K562 (cell line): ENCODE results near the gene KIAA0825. TPM values are rescaled to one million over a fixed set of nuclear protein-coding genes. Genes with fewer than 3 reads are reported as not detected.

ENCODE experiments used
- ATAC-seq: fragments of 200-7000 bp; cut with Tn5 transposase; 3 replicates; pipeline ENCODE4 v1.9.1; 2020; ENCODE audit warnings: moderate library complexity
- BruUV-seq: library from RNA; stranded (reverse); fragments of 400-500 nt; replicated peaks from 2 replicates; lab custom pipeline; 2021; lab: Mats Ljungman, UMichigan
- CTCF ChIA-PET: fragments of 300-600 bp; formaldehyde crosslinking; extraction: SDS; loops from one replicate; lab custom pipeline; 2021; ENCODE audit warnings: low intra/inter-chr PET ratio; lab: Yijun Ruan, JAX
- POLR2A ChIA-PET: fragments of 300-600, 350-650 bp; sonication (Branson Sonifier 250); formaldehyde crosslinking; extraction: SDS; loops from one replicate; lab custom pipeline; 2021; ENCODE audit warnings: antibody characterized with exemption, inconsistent platforms; lab: Yijun Ruan, JAX
- DNase-seq, 4 experiments: peaks; one replicate each; pipeline versions ENCODE4 v3.0.0 to v3.0.0-alpha.2; 2011 to 2018; ENCODE audit warnings: low spot score in 3 of 4, mixed read lengths in 3 of 4; ENCODE audit errors: extremely low read depth in 1 of 4
- FAIRE-seq: peaks from 2 replicates; lab custom pipeline; 2011; peaks lifted over from hg19 to GRCh38; lab: Jason Lieb, UNC
- H2AFZ ChIP-seq: 2 replicates; pipeline ENCODE4 v1.6.0; 2011; ENCODE audit warnings: low read depth, low read length, control low read depth, inconsistent platforms
- H3K27ac ChIP-seq: fragments of 200-600 bp; 3 replicates; pipeline ENCODE4 v1.8.0; 2011; ENCODE audit warnings: low read depth, mild to moderate bottlenecking, control low read depth, inconsistent platforms, low read length, moderate library complexity, mixed read lengths; ENCODE audit errors: extremely low read depth
- H3K27me3 ChIP-seq, 2 experiments: fragments of 300-600 bp in 1 of 2; 2 replicates in 1 of 2; 3 replicates in 1 of 2; pipeline versions ENCODE4 v1.6.0 to v1.8.0; 2011; ENCODE audit warnings: inconsistent platforms in 2 of 2, low read length in 2 of 2, mild to moderate bottlenecking in 1 of 2, mixed read lengths in 1 of 2, moderate library complexity in 1 of 2; ENCODE audit not compliant: control insufficient read depth in 2 of 2, insufficient read depth in 2 of 2
- H3K36me3 ChIP-seq: fragments of 300-600 bp; 3 replicates; pipeline ENCODE4 v1.8.0; 2011; ENCODE audit warnings: mild to moderate bottlenecking, low read length, inconsistent platforms; ENCODE audit not compliant: control insufficient read depth, insufficient read depth
- H3K4me1 ChIP-seq, 2 experiments: fragments of 200-600 bp in 1 of 2; replicated peaks in 1 of 2; 2 replicates in 1 of 2; 3 replicates in 1 of 2; pipeline versions ENCODE4 v1.5.1 to v1.8.0; 2011; ENCODE audit warnings: inconsistent platforms in 2 of 2, low read length in 2 of 2, mild to moderate bottlenecking in 1 of 2, mixed read lengths in 1 of 2, moderate library complexity in 1 of 2; ENCODE audit not compliant: control insufficient read depth in 2 of 2, insufficient read depth in 2 of 2
- H3K4me2 ChIP-seq: 2 replicates; pipeline ENCODE4 v1.6.1; 2011; ENCODE audit warnings: low read length, control low read depth, inconsistent platforms, mixed read lengths; ENCODE audit not compliant: insufficient read depth
- H3K4me3 ChIP-seq: fragments of 200-600 bp; sonication (generic), shearing (Covaris generic); 2 replicates; pipeline ENCODE4 v1.5.1; 2016; ENCODE audit warnings: control low read depth, inconsistent platforms
- H3K79me2 ChIP-seq: fragments of 200-600 bp; 3 replicates; pipeline ENCODE4 v1.8.0; 2011; ENCODE audit warnings: low read length, inconsistent platforms; ENCODE audit not compliant: control insufficient read depth, insufficient read depth
- H3K9ac ChIP-seq, 2 experiments: 2 replicates each; pipeline versions ENCODE4 v1.6.0 to v1.6.1; 2011; ENCODE audit warnings: low read depth in 2 of 2, low read length in 2 of 2, control low read depth in 1 of 2, inconsistent platforms in 1 of 2, mild to moderate bottlenecking in 1 of 2, mixed read lengths in 1 of 2; ENCODE audit not compliant: insufficient read depth in 1 of 2
- H3K9me1 ChIP-seq: one replicate; pipeline ENCODE4 v1.6.0; 2011; ENCODE audit warnings: inconsistent platforms, mild to moderate bottlenecking, low read length, moderate library complexity; ENCODE audit not compliant: control insufficient read depth, insufficient read depth
- H3K9me3 ChIP-seq: replicated peaks from 2 replicates; pipeline ENCODE4 v1.5.1; 2011; ENCODE audit warnings: low read depth, low read length, inconsistent platforms; ENCODE audit not compliant: control insufficient read depth, insufficient read depth
- H4K20me1 ChIP-seq: replicated peaks from 2 replicates; pipeline ENCODE4 v1.6.1; 2011; ENCODE audit warnings: low read length, inconsistent platforms, mixed read lengths; ENCODE audit not compliant: control insufficient read depth, insufficient read depth
- DIDO1 ChIP-seq: fragments of 450-650 bp; IDR thresholded peaks from 2 replicates; pipeline ENCODE4 v1.6.1; 2016; ENCODE audit warnings: low read depth, missing biosample characterization, missing genetic modification characterization
- HDAC8 ChIP-seq: fragments of 450-650 bp; IDR thresholded peaks from 2 replicates; pipeline ENCODE4 v1.6.1; 2016; ENCODE audit warnings: mild to moderate bottlenecking, missing genetic modification characterization, moderate library complexity, missing compliant biosample characterization
- HMG20B ChIP-seq: fragments of 250-450 bp; sonication (Bioruptor Pico); IDR thresholded peaks from 2 replicates; pipeline ENCODE4 v1.5.0; 2021; ENCODE audit warnings: mild to moderate bottlenecking
- MCM3 ChIP-seq: fragments of 450-650 bp; IDR thresholded peaks from 2 replicates; pipeline ENCODE4 v1.6.1; 2016
- NFRKB ChIP-seq: fragments of 450-650 bp; IDR thresholded peaks from 2 replicates; pipeline ENCODE4 v1.6.1; 2016; ENCODE audit warnings: low read depth
- SLC30A9 ChIP-seq: fragments of 250-450 bp; sonication (Bioruptor Pico); IDR thresholded peaks from 2 replicates; pipeline ENCODE4 v1.8.0; 2022; ENCODE audit warnings: mild to moderate bottlenecking, moderate library complexity
- SMARCB1 ChIP-seq: IDR thresholded peaks from 2 replicates; pipeline ENCODE4 v1.6.1; 2011; ENCODE audit warnings: improper control_type of control experiment, low read depth; ENCODE audit not compliant: insufficient read length
- TSC22D4 ChIP-seq: fragments of 450-650 bp; IDR thresholded peaks from 2 replicates; pipeline ENCODE4 v1.6.1; 2016; ENCODE audit warnings: missing genetic modification characterization, missing biosample characterization, control low read depth
- ZNF133 ChIP-seq: fragments of 250-450 bp; sonication (Bioruptor Pico); IDR thresholded peaks from 2 replicates; pipeline ENCODE4 v1.4.0; 2020; ENCODE audit warnings: mild to moderate bottlenecking
- ZNF23 ChIP-seq: fragments of 250-450 bp; sonication (Bioruptor Pico); IDR thresholded peaks from 2 replicates; pipeline ENCODE4 v1.4.0; 2020; ENCODE audit warnings: mild to moderate bottlenecking
- ZNF318 ChIP-seq, 2 experiments: fragments of 450-650 bp; IDR thresholded peaks; 2 replicates each; pipeline ENCODE4 v1.6.1; 2016; ENCODE audit warnings: mild to moderate bottlenecking in 2 of 2, borderline replicate concordance in 1 of 2, low read depth in 1 of 2, moderate library complexity in 1 of 2
- ZNF75A ChIP-seq: fragments of 450-650 bp; formaldehyde crosslinking; IDR thresholded peaks from 2 replicates; pipeline ENCODE4 v1.4.0; 2020; ENCODE audit warnings: mild to moderate bottlenecking
- ZNF778 ChIP-seq: fragments of 450-650 bp; formaldehyde crosslinking; IDR thresholded peaks from 2 replicates; pipeline ENCODE4 v1.4.0; 2020; ENCODE audit warnings: mild to moderate bottlenecking, moderate library complexity
- WGBS: fragments of 100-300 bp; shearing (Covaris generic); methylation state at CpG from one replicate; pipeline ENCODE4 v1.1.6; 2016; ENCODE audit warnings: low coverage, mixed read lengths; ENCODE audit not compliant: insufficient coverage; ENCODE audit errors: missing lambda C conversion rate; 5-methylcytosine and 5-hydroxymethylcytosine counted together
- in situ Hi-C: fragments of 300-500 bp; cut with MboI; formaldehyde crosslinking; loops from 4 replicates; pipeline ENCODE4 v1.15.0; 2018; ENCODE audit warnings: inconsistent platforms, mixed read lengths
- intact Hi-C: fragments of 100-400 bp; cut with micrococcal nuclease; formaldehyde crosslinking; loops from 2 replicates; pipeline ENCODE4 v1.14.2; 2022
- polyA plus RNA-seq, 8 experiments: library from polyadenylated mRNA; depleted of rRNA in 4 of 8; stranded (reverse) in 5 of 8; unstranded in 3 of 8; fragments of >200 nt; fragmentation: Nextera tagmentation in 2 of 8; fragmentation: Illumina TruSeq in 1 of 8; extraction: Ambion mirVana in 2 of 8; extraction: Trizol in 1 of 8; gene quantifications; 2 replicates each; pipeline versions ENCODE4 v1.2.1 to v1.2.3, GENCODE V29; 2011 to 2014; ENCODE audit warnings: inconsistent platforms in 1 of 8, missing spikeins in 1 of 8
- total RNA-seq, 7 experiments: library from RNA; depleted of rRNA in 6 of 7; stranded (reverse); fragments of >200 nt in 6 of 7; fragmentation: Illumina TruSeq in 2 of 7; extraction: Trizol in 2 of 7; gene quantifications; 2 replicates each; pipeline versions ENCODE4 v1.2.1 to v1.2.3, GENCODE V29; 2011 to 2021; ENCODE audit warnings: low replicate concordance in 1 of 7

KIAA0825 gene
- total and polyA plus RNA-seq, 9 of the 15 experiments (the other 6 are each of a cell fraction or from before 2014, with no cell fraction given), result 0.05 to 0.36 (median 0.16) TPM; not detected in 1

GRCh38 chr5:94385767-94386166, 232.6 kb downstream of the KIAA0825 start:
- 0% methylated on average over 1 of the region's 1 CpG for WGBS
- FAIRE-seq, result no peak
- H3K27me3 ChIP-seq, result no peaks in the 10 kb centered on the region

More at GRCh38 chr5:94385767-94386166, 232.6 kb downstream of the KIAA0825 start:
- Histone ChIP-seq H3K79me2 (no peaks in the 10 kb centered on the region), H3K4me2 (no peak overlapping the region), H2AFZ (no peak overlapping the region), H3K4me3 (no peak overlapping the region), H3K36me3 (no peaks in the 10 kb centered on the region), H4K20me1 (no peaks in the 10 kb centered on the region), H3K9ac (no peak overlapping the region), H3K27ac (no peak overlapping the region), H3K4me1 (no peaks in the 10 kb centered on the region), H3K9me3 (no peaks in the 10 kb centered on the region), H3K9me1 (no peaks in the 10 kb centered on the region)
- in situ Hi-C loops, result no loop called here
- TF ChIP-seq ZNF318 (IDR thresholded peaks at IDR 0.05; ENCODE audit: borderline replicate concordance in 1 of 2, low read depth in 1 of 2), result no peak
- no peak for TF ChIP-seq NFRKB
- TF ChIP-seq ZNF23 (CRISPR knock-in tag), result no peak
- TF ChIP-seq HMG20B (CRISPR knock-in tag), result no peak
- TF ChIP-seq SLC30A9 (CRISPR knock-in tag), result no peak
- TF ChIP-seq ZNF75A (CRISPR knock-in tag), result no peak
- no peak for TF ChIP-seq TSC22D4 (tag)
- no peak for TF ChIP-seq HDAC8
- TF ChIP-seq MCM3, result no peak
- no peak for TF ChIP-seq ZNF133
- TF ChIP-seq ZNF778, result no peak
- no peak for TF ChIP-seq SMARCB1
- no peak for TF ChIP-seq DIDO1 (tag)
- CTCF ChIA-PET, result no interaction called here
- POLR2A ChIA-PET, result no interaction called here
- BruUV-seq, result no TSS peak
- DNase-seq, result no peak
- intact Hi-C loops, result no loop called here
- no peak for ATAC-seq
